T1000 (cell line): Measurements from ENCODE around the gene SNAPC2.
"Not testable (repeated sequence)": the region's sequence is repeated elsewhere in the genome, so short reads cannot be mapped to it uniquely, and the experiment has no call there.

Experiments
- DNase-seq: peaks from one replicate; lab custom pipeline; 2025; ENCODE audit warnings: mixed read lengths; lab: John Stamatoyannopoulos, UW

The SNAPC2 gene

DNA sequence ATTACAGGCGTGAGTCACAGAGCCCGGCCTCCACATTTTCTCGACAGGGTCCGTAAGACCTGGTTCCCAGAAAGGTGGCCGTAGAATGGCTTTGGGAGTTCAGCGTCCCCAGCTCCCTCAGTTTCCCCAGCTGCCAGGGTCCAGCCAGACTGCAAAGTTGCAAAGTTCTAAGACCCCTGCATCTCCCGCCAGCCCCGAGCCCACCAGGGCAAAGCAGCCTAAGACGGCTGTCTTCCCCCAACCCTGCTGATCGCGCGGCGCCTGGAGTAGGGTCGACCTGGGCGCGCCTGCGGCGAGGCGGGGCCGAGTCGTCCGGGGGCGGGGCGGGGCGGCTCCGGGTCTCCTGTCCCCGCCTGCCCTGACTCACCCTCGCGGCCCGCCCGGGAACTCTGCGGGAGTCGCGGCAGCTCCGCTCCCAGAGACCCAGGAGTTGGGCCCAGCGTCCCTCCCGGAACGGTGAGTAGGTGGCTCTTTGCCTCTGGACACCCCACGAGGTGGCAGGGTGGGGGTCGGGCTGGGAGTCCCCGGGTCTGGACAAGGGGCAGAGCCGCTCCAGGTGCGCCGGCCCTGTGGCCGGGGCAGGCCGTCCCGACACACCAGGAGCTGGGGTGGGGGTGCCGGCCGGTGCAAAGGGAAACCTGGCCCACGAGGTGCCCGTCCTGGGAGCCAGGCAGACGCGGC, 31.9 kb upstream of the SNAPC2 start, which contains the start of gene LRRC8E:
Gene LRRC8E (plus strand): TSS at position 366 of the 681 bp plus-strand sequence. CDS start 7,094 bp downstream, outside the sequence.
- DNase-seq, result peak; percentile 60

DNA sequence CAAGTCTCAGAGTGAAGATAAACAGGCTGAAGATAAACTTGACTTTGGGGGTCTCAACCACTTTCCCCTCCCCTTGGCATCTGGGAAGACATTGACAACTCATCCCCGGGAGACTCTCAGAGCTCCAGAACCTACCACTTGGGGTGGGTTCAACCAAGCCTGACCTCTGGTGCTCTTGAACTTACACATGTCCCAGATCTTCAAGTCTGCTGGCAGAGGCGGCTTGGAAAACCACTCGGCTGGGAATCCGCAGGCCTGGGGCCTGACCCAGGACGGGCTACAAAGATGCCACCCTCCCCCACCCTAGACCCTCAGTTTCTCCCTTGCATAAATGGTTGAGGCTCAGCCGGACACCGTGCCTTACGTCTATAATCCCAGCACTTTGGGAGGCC, 31.3 kb upstream of the SNAPC2 start:
- DNase-seq, result no peak

DNA sequence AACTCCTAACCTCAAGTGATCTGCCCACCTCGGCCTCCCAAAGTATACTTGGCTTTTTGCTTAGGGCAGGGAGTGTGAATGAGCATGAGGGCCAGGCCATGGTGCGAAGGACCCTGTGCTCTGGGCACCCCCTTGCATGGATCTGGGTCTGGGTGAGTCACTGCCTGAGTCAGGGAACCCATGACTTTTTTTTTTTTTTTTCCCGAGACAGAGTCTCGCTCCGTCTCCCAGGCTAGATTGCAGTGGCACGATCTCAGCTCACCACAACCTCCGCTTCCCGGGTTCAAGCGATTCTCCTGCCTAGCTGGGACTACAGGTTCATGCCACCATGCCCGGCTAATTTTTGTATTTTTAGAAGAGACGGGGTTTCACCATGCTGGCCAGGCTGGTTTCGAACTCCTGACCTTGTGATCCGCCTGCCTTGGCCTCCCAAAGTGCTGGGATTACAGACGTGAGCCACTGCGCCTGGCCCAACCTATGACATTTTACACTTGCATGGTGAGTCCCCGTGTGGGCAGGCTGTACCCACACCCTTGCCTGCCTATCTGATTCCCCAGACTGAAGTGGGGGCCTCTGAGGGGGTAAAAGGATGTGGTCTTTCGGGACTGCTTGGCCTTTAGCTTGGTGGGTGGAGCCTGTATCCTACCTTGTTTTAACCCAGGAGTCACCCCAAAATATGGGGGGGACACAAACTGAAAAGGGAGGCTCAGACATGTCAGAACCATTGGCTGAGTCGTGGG, 26.6 kb upstream of the SNAPC2 start:
- DNase-seq, result not testable (repeated sequence)

DNA sequence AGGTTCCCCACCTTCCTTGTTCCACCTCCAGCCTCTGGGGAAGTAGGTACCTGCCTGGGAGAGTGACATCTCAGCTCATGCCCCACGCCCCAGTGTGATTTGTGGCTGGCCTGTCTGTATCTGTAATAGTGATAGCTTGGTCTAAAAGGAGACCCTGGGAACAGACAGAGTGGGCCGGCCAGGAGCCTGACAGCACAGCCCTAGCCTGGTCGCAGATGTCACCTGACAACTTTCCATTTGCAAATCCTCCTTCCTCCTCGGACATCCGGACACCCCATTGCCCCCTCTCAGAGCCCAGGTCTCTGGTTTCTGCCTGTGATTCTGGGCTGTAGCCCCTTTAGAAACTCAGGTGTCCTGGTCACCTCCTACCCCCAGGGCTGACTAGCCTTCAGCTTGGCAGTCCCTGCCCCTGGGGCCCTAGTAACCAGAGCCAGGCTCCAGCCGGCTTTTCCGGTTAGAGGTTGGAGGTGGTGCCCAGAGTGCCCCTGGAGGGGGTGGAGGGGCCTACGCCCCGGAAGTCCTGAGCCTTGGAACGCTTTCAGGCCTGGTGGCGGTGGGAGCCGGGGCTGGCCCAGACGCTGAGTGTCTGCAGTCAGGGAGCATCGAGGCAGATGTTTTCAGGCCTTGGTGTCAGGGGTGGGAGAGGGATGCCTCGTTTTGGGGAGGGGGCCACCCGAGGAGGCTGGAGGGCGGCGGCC, 25.4 kb upstream of the SNAPC2 start:
- no peak for DNase-seq

DNA sequence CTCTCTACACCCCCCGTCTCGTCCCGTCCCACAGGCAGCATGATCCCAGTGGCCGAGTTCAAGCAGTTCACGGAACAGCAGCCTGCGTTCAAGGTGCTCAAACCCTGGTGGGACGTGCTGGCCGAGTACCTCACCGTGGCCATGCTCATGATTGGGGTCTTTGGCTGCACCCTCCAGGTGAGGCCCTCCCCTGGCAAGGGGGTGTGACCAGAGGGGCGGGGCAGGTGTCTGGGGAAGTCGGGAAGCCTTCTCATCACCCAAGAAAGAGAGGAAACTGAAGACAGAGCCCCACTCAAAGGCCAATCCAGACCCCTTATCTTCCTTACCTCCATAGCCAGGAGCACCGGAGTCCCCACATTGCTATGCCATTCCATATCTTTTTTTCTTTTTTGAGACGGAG, 24.6 kb upstream of the SNAPC2 start:
- no peak for DNase-seq

- DNase-seq, result no peak
Measured at GRCh38 chr19:7897292-7897691, 22.8 kb upstream of the SNAPC2 start.

GRCh38 chr19:7898967-7899366, 21.2 kb upstream of the SNAPC2 start:
- no peak for DNase-seq

DNA sequence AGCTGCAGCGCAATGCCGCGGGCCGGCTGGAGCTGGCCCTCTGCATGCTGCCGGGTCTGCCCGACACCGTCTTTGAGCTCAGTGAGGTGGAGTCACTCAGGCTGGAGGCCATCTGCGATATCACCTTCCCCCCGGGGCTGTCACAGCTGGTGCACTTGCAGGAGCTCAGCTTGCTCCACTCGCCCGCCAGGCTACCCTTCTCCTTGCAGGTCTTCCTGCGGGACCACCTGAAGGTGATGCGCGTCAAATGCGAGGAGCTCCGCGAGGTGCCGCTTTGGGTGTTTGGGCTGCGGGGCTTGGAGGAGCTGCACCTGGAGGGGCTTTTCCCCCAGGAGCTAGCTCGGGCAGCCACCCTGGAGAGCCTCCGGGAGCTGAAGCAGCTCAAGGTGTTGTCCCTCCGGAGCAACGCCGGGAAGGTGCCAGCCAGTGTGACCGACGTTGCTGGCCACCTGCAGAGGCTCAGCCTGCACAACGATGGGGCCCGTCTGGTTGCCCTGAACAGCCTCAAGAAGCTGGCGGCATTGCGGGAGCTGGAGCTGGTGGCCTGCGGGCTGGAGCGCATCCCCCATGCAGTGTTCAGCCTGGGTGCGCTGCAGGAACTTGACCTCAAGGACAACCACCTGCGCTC, 20.3 kb upstream of the SNAPC2 start:
- no peak for DNase-seq

DNA sequence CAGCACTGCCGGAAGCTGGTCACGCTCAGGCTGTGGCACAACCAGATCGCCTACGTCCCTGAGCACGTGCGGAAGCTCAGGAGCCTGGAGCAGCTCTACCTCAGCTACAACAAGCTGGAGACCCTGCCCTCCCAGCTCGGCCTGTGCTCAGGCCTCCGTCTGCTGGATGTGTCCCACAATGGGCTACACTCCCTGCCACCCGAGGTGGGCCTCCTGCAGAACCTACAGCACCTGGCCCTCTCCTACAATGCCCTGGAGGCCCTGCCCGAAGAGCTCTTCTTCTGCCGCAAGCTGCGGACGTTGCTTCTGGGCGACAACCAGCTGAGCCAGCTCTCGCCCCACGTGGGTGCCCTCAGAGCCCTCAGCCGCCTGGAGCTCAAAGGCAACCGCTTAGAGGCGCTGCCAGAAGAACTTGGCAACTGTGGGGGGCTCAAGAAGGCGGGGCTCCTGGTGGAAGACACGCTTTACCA, 19.7 kb upstream of the SNAPC2 start:
- no peak for DNase-seq

DNA sequence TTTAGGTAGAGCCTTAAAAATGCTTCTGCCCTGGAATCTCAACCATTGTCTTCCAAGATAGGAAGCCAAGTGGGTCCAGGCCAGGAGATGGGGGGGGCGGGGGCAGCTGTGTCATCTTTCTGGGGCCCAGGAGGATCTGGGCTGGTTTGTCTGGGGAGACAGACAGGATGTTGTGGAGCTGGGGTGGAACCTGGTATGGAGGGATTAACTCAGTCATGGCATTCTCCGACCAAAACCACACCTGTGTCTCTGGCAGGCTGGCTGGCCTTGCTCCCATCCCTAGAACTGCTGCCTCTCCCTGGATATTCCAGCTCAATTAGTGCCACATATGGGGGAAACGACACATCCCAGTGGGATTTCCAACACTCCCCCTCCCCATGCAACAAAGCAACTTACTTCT, 19.2 kb upstream of the SNAPC2 start:
- DNase-seq, result no peak

- DNase-seq, result no peak
Measured at GRCh38 chr19:7901337-7901736, 18.8 kb upstream of the SNAPC2 start.

GRCh38 chr19:7902796-7903243, 17.3 kb upstream of the SNAPC2 start:
- DNase-seq, result no peak

- DNase-seq, result peak; percentile 99
Measured at GRCh38 chr19:7903244-7904073, 16.7 kb upstream of the SNAPC2 start, which contains the start of gene MAP2K7. Gene MAP2K7 (plus strand): TSS chr19:7903877. CDS start chr19:7903945, 68 bp downstream.

DNA sequence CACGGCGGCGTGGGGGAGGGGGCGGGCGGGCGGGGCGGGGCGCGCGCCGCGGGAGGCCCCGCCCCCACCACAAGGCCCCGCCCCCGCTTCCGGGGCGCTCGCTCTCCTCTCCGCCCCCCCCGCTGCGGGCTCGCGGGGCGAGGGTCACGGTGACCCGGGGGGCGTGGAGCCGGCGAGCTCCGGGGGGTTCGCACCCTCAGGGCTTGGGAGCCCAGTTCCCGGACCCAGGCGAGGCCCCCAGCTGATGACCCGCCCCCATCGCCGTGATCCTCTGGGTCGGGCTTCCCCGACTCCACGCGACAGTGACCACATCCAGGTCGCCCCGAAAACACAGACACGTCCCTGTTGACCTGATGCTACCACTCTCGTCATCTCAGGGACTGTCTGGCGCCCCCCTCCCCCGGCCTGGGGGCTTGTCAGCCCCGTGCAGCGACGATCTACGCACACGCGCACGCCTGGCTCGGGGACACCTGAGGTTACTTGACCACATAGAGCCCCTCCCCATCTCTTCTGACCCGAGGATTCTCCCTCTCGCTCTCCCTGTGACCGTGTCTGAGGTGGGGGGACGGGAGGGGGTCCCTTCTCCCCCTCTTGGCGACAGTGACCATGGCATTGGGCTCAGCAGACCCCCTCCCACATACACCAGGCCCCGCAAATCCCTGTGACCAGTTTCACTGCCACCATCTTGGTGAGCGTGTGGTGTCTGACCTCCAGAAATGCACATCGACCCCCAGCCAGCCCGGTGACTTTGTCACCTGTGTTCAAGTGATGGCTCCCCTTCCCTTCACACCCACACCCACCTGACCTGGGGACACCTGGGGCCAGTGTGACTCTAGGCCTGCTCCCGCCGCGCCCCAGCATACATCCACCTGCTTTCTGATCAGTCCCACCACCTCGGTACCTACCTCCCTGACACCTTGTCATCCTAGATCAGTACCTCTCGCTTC, 15.8 kb upstream of the SNAPC2 start:
- no peak for DNase-seq

- DNase-seq, result no peak
Measured at GRCh38 chr19:7905268-7905667, 14.9 kb upstream of the SNAPC2 start.

DNA sequence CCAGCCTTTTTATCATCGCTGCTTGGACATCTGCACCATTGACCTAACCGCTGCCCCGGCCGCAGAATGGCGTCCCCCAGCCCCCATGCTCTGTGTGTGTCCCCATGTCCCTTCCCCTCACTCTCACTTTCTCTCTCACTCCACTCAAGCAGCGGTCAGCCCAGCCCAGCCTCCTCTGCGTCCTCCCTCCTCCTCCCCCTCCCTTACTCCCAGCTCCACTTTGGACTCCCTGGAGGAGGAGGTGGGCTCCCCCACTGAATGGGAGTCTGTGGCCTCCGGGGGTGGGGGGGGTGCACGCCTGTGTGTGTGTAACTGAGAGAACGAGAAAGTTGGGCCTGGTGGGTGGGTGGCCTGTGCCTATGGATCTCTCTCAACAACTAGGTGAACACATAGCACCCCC, 14.3 kb upstream of the SNAPC2 start:
- DNase-seq, result no peak

DNA sequence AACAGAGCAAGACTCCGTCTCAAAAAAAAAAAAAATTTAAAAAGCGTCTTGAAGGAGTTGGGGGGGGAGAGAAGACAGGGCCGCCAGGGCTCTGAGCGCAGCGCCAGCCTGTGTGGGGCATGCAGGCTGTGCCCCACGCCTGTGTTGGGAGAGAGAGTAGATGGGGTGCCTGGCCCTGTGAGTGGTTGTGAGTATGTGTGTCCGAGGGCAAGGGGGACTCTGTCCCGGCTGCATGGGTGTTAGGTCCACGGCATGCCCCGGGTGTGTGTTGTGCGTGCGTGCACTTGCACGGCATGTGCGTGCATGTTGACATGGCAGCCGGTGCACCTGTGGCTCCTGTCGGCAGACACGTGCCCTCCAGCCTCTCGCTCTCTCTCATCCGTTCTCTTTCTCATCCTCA, 13.0 kb upstream of the SNAPC2 start:
- no peak for DNase-seq

DNA sequence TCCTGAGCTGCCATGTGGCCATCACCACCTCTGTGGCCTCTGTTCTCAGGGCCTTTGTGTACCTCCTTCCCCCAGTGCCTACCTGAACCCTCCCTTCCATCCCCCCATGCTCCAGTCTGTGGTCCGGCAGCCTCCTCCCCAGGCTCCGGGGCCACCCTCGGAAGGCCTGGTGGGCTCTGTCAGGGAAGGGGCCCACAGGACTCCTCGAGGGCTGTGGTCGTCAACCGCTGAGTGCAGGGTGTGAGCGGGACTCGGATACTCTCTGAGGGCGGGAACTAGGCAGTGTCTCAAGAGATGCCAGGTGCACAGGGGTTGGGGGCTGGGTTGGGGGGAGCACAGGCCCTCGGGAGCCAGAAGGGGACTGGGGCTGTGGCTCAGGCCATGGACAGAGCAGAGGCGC, 12.6 kb upstream of the SNAPC2 start:
- DNase-seq, result no peak

DNA sequence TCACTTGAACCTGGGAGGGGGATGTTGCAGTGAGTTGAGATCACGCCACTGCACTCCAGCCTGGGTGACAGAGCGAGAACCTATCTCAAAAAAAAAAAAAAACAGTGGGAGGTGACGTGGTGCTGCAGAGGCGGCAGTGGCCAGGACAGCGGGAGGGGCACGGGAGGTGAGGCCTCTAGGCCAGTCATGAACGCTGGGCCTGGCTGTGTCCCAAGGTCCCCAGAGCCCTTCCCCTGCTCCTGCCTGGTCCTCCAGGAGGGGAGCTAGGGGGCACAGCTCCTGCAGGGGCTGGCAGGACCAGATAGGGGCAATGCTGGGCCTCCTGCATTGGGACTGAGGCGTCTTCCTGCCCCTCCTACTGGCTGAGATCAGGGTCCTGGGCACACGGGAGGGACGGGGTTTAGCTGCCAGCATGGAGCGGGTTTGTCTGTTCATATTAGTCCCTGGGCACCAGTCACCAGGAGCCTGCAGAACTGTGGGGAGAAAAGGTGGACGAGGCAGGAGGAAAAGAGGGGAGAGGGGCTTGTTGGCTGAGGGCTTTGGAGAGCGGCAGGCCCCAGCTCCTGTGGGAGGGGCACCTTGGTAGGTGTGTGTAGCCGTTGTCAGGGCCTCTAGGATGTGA, 11.9 kb upstream of the SNAPC2 start:
- DNase-seq, result no peak
